Renal pelvis (tissue), 4 donors: ENCODE data around the gene ZFYVE9. TPM values are rescaled to one million over a fixed set of nuclear protein-coding genes. Genes with fewer than 3 reads are reported as not detected.

Experiments
- DNase-seq: peaks from one replicate; pipeline ENCODE4 v3.0.0-alpha.2; 2013
- polyA plus RNA-seq, 3 donors: library from polyadenylated mRNA; unstranded; fragments of 120-200 nt; gene quantifications; one replicate each; pipeline ENCODE4 v1.2.1, GENCODE V29; 2013; ENCODE audit not compliant: insufficient read length in 3 of 3

Gene ZFYVE9
- polyA plus RNA-seq, 3 donors: 31.3 to 34.7 (median 32.4) TPM

DNA sequence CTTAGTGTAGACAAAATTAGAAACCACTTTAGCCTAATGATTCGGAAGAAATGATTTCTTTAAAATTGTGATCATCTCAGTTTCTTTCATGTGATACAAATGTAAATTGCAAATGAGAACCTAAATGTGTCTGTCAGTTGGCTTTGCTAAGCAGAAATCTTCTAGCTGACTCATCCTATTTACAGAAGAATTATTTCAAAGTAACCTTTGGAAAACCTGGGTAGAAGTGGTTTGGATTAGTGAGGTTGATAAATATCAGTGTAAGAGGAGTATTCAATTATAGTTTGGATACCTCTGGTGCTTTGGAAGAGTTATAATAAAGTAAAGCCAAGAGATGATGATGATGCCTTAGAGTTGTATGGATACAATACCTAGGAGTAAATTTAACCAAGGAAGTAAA is 186.7 kb downstream of the ZFYVE9 start:
- no peak for DNase-seq

DNA sequence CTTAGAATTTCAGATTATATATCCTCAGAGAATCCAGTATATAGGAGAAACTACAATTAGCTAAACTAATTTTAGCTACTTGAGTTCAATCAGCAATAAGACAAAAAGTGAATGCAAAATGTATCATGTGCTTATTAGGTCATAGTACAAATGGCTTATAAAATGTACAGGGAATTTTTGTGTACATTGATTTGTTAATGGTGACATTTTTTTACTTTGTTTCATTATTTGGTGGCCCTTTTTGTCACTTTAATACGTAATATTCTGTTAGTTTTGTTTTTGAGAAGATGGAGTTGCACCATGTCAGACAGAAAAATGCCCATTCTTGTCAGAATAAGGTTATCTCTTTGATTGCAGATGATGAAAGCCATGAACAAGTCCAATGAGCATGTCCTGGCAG is 190.5 kb downstream of the ZFYVE9 start:
- DNase-seq: no peak

DNA sequence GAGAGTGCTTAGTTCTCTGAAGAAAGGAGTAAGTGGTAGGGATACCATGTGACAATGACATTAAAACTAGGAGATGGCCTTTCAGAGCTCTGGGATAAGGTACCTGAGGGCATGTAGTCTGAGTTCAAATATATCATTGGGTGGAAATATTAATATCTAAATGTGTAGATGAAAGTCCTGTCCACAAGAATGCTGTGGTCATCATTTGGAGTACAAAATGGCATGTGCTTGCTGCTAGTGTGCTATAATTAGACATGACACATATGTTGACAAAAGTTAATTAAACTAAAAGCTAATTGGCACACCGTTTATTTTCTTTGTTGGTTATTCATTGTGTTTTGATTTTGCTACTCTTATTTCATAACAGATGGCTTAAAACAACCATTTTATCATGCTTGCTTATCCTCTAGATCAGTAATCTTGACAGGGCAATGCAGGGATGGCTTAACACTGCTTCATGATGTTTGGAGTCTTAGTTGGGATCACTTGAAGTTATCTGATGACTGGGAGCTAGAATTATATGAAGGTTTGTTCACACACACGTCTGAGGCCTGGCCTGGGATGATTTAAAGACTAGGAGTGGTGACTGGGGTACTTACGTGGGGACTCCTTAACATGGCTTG is 193.1 kb downstream of the ZFYVE9 start:
- no peak for DNase-seq

DNA sequence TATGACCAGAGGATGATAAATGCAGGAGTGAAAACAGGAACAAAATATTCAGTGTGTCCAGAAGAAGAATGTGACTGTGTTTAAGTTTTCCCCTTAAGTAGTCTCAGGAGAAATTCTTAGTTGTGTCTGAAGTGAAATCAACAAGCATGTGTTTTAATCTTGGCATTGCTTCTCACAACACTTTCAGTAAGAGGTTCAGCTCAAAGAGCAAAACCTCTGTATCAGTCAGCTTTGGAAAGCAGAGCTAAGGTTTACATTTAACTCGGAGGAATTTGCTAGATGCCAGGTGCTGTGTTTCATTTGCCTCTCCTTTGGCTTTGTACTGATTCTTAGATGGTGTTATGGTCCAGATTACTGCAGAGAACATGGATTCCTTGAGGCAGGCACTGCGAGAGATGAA is 195.6 kb downstream of the ZFYVE9 start:
- DNase-seq: no peak

DNA sequence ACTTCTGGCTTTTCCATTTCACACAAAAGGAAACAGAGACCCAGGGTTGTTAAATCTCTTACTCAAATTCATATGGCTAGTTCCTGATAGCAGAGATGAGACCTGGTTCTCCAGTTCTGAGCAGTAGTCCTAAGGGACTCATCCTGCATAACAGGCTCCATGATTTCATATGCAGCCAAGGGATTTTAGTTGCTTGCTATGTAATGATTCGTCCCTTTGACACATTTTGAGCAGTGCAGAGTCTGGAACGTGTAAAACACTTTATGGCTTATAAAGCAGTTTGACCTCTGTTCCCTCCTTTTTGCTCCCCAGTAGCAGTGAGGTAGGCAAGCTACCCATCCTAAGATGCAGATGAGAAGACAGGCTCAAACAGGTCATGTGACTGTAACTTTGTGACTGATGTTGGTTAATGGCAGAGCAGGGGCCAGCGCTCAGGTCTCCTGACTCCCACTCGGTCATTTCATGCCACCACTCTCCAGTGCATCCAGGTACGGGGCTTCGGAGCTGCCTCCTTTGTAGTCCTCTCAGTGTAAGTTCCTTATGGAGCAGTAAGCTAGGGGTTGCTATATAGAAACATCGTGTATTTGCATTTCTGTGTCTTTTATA is 199.9 kb downstream of the ZFYVE9 start:
- no peak for DNase-seq

DNA sequence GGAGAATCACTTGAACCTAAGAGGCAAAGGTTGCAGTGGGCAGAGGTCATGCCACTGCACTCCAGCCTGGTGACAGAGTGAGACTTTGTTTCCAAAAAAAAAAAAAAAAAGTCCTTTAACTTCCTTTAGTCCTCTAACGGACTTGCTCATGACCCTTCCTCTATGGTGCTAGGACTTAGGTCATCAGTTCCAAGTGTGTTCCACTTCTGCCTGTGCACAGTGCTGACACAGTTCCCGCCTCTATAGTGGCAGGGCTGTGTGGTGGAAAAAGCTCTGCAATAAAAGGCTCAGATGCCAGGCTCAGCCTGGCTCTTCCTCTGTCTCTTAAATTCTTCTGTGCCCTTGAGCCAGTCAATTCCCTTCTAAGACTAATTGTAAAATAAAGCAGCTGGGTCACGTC is 202.1 kb downstream of the ZFYVE9 start:
- no peak for DNase-seq

DNA sequence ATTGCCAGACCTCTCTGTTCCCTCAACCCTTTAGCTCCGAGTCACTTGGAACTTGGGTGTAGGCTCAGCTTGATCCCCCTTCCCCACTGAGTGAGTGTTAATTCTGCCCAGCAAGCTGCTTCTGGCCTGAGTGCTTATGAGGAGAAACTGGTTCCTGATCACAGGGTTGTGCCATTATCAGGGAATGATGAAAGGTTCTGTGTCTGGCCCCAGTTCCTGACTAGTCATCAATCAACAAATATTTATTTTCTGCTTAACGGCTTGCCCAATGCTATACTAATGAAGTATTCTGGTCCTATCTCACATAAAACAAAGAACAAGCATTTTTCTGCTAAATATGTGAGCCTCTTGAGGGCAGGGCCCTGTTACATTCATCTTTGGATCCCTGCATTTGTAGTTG is 203.4 kb downstream of the ZFYVE9 start:
- DNase-seq: no peak

DNA sequence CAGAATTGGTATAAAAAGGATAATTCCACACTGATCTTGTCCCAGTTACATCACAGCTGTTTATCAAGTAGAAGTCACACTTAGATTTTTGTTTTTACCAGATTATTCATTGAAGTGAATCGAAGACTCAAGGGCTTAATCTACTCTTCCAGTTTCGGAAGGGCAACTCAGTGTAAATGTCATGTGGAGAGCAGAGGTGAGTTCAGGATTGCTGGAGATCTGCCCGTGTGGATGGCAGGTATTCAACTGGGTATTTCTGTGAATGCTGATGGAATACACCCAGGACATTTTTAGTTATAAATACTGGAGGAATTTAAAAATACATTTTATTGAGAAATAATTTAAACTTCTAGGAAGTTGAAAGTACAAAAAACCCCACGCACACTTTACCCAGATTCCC is 204.8 kb downstream of the ZFYVE9 start:
- DNase-seq: no peak

DNA sequence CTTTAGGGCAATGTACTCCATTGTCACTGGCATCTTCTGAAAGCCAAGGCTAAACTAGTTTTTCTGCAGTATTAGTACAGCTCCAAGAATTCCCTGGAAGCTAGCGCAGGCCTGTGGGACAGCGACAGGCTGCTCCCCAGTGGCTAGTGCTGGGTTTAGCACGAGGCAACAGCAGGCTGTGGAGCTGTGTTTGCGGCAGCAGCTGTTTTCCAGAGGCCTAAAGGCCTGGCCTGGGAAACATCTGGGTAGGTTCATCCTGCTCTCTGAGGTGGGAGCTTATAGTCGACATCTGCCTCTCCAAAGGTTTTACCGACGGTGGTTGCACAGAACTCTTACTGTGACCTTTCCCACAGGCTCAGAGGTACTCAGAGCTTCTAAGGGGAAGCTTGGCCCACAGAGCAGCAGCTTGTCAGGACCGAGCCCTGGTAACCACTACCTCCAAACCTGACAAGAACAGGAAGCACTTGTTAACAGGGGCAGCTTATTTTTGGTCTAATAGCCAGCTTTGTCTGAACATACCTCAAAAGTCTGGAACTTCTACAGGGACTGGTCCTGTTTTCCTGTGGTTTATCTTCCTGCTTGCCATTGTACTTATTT is 206.9 kb downstream of the ZFYVE9 start:
- DNase-seq: no peak

DNA sequence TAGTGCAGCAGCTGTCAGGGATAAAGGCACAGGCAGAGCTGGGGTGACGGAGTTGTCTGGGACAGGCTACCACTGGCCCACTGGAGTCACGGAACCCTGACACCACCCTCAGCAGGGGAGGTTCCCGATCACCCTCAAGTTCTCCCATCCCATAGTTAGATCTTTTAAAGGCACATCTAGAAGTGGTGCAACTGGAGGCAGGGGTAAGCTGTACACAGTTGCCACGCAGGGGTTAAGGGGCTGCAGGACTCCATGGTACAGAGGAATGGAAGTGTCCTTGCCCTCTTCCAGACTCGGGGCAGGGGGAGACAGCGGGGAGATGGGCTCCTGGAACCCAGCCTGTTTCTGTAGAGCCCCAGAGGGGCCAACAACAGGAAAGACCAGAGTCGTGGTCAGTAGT is 210.8 kb downstream of the ZFYVE9 start:
- no peak for DNase-seq

DNA sequence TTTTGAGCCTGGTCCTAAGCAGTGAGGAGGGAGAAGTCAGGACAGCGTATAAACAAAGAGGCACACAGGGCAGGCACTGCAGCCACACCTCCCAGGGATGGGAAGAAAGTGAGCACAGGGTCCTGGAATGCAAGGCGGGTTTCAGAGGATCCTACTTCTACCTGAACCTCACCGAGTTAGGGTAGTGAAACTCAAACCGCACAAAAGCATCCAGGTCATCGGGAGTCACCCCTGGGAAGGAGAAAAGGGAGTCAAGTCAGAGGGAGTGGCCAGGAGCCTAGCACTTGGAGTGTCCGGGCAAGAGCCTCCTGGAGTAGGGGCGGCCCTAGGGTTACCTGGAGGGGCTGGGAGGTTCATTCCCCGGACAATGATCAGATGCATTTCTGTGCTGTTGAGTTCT is 213.5 kb downstream of the ZFYVE9 start:
- no peak for DNase-seq

DNA sequence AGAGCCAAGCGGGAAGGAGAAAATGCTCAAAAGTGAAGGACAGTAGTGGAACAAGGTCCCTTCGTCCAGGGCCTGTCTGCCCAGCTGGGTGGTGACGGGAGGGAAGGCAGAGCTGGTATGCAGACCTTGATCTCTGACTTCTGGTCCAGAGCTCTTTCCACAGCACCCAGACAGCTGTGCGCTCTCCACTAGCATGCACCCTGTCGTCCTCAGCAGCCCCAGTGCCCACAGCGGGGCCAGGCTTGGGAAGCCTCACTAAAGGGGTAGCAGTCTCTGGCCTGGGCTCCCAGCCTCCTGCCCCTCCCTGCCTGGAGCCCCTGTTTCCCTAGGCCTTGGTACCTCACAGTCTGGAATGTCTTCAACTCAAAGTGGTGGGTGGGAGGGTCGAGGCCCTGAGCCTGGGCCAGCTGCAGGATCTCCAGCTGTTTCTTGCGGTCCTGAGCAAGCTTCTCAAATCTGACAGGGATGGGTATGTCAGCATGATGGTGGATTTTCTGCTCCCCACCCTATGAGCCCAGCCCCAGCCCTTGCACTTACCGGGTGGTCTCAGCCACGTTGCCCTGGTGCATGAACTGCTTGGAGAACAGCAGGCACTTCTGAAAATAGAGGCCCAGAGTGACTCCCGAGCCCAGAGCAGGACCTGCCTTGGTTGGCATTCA is 214.1 kb downstream of the ZFYVE9 start:
- DNase-seq: no peak

DNA sequence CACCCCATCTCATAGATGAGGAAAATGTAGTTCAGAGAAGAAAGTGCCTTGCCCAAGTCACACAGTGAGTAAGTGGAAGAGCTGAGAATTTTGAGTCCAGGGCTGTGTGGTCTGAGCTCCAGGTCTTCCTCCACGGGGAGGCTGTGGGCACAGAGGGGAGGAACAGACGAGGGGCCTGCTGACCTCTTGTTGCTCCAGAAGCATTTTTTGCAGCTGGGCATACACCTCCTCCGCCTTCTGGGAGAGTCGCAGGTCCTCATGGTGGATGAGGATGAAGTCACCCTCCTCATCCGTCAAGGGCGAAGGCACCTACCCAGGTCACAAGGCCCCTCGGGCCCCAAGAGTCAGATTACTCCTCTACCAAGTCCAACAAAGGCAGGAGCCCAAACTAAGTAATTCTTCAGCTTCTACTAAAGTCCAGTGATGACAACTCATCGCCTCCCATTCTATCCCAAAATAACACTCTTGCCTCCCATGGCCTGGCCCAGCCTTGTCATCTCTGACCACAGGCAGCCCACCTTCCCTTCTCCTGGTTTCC is 215.0 kb downstream of the ZFYVE9 start:
- no peak for DNase-seq

DNA sequence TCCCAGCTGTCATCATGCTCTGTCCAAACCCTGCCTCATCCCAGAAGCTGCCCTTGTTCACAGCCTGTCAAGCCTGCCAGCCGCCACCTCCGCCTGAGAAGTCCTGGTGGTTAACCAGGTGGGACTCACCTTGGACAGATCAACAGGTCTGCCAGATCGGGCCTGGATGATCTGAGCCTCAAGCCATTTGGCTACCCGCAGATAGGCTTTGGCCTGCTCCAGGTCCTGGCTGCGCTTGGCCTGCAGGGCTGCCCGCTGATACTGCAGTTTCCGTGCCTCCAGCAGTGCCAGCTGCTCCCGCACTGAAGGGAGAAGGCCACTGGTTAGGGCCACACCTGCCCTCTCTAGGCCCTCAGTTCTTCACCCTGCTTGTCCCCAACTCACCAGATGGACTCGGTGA is 215.5 kb downstream of the ZFYVE9 start:
- no peak for DNase-seq

DNA sequence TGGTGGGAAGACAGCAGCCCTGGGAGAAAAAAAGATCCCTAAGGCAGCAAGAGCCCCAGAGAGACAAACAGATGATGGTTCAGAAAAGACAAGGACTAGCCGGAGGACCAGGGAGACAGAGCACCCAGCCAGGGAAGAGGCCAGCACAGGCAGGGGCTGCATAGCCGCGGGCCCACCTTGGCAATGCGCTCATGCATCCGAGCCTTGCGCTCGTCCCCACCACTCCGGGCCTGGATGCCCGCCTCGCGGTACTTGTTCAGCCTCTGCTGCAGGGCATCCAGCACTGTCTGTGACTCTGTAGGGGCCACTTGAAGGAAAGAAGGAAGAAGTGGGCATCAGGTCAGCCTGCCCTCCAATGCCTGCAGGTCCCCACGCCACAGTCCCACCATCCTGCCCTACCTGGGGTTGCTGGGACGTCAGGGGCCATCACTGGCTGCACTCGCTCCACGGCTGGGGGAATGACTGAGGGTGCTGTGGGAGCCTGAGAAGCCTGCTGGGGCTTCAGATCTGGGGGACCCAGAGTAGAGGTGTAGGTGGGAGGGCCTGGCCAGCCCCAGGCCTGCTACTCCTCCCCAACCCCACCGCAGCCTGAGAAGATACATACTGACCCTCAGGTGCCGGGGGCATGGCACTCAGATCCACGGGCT is 217.1 kb downstream of the ZFYVE9 start:
- DNase-seq: no peak

DNA sequence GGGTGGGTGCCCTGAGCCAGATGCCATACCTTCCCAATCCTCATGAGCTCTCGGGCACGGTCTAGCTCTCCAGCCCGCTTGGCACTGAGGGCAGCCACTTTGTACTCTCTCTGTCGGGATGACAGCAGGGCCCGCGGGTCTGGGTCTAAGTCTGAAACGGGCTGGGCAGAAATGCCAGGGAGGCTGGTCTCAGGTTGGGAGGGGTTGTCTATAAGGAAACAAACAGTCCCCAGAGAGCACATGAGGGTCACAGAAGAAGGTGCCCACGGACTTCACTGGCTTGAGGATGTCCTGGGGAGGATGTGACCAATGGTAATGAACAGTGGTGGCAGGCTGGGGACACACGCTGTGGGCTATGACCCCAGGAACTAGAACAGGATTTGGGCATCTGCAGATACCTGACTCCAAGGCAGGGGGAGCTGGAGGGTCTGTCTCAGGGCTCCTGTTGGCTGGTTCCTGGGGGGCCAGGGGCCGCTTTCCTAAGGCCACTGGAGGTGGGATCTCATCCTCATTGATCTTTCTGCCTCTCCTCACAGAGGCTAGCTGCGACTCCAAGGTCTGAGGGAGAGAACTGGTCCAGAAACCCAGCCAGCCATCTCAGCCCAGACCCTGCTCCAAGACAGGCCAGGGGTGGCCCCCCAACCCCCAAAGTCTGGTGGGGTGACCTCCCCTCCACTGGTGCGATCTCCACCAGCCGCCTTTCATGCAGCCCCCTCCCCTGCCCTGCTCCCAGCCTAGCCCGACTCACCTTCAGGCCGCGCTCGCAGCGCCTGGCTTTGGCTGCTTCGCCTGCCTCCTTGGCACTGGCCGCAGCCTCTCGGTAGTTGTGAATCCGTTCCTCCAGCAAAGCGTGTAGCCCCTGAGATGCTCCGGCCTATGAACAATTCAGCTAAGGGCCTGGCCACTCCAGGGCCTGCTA is 218.0 kb downstream of the ZFYVE9 start:
- no peak for DNase-seq

DNA sequence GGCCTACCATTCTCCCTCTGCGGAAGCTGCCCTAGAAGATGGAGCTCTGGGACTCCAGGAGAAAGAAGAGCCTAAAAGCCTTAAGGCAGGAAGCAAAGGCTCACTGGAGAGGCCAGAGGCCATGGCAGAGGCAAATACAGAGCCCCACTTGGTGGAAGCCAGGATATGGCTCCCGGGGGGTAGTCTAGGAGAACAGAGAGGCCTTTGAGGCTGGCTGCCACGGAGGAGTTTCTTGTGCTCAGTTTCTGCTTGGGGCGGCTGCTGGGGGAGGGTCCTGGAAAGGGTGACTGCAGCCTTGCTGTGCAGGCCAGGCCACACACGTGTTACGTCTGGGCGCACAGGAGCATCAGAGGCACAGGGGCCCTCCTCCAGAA is 218.7 kb downstream of the ZFYVE9 start:
- no peak for DNase-seq

DNA sequence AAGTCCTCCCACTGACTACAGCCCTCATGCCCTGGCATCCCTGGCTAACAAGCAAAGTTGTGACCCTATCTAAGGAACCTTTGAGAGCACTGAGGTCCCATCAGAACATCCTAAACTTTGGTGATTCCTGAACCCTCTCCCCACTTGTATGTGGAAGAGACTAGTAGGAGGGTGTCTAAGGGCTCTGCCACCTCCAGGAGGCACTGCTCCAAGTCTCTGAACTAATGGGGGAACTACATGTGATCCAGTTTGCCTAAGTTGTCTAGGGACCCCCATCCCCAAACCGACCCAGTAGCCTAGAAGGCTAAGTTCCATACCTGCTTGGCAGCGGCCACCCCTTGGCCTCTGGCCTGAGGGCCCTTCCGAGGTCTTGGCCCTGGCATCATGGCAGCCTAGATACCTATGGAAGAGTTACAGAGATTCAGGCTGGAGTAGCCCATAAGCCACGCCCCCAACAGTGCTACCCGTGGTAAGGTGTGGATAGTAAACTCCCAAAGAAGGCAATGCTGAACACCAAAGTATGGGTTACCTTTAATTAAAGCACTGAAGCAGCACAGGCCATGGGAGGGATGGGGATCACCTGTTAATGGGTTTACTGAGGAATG is 222.4 kb downstream of the ZFYVE9 start:
- no peak for DNase-seq

DNA sequence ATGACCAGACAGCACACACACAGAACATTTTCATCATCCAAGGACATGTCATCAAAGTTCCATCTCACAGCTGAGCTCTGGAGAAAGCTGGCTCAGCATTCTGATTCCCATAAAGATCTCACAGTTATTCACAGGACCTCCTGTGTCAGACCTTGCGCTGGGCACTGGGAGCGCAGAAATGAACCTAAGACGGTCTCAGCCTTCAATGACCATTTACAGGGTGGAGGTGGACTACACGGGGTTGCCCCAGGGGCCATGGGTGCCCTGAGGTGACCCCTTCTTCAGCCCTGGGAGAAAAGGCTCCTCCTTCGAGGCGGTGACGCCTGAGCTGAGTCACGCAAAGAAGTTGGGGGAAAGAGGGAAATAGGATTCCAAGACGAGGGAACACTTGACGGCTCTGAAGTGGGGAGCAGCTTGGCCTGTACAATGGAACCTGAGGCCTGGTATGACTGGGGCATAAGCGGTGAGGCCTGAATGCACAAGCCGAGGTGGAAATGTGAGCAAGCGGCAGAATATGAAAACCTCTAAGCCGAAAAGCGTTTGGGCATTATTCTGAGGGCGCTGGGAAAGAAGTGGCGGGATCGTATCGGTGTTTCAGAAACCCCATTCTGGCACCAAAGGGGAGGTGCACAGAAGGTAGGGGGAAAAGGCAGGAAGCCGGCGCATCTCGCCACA is 223.3 kb downstream of the ZFYVE9 start:
- DNase-seq: no peak

DNA sequence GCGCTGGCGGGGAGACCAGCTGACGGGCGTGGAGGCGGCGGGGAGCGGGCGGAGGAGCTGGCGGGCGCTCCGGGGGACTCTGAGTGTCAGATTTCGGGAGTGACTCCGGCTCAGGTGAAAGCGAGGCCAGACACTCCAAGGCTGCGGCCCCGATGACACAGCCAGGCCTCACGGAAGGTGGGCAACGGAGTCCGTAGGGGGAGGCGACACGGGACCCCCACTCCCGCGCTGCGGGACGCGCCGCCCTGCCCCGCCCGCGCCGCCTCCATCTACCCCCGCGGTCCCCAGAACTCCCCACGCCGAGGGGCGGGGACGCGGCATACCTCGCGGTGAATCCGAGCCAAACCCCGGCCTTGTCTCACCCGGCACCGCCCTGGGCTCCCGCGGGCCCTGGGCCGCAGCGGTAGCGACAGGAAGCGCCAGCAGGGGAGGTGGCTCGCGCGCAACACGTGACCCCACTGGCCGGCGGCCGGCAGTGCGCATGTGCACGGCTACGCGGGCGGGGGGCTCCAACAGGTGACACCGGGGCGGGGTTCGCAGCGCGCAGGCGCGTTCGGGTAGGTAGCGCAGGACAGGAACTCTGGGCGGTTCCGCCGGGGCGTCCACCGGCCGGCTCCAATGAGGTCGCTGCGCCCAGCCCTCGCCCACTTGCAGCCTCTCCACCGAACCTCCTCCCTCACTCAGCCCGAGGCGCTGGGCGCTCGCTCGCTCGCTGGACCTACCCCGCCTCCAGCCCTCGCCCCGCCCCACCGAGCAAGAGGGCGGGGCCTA is 224.0 kb downstream of the ZFYVE9 start, which contains the start of gene CC2D1B:
Gene CC2D1B (minus strand): TSS at position 460 of the 771 bp plus-strand sequence. CDS start 1,585 bp downstream, outside the sequence.
- DNase-seq: peak; percentile 97
